Measurements from ENCODE around the gene NOS1.

Gene NOS1

GRCh38 chr12:117166107-117166506 is 195.3 kb downstream of the NOS1 start:
- no peak for DNase-seq

GRCh38 chr12:117165342-117165741 is 196.1 kb downstream of the NOS1 start:
- no peak for DNase-seq

- no peak for DNase-seq
Measured at GRCh38 chr12:117162633-117163032, 198.8 kb downstream of the NOS1 start.

GRCh38 chr12:117162167-117162539 is 199.3 kb downstream of the NOS1 start:
- DNase-seq: no peak

- DNase-seq: no peak
Measured at GRCh38 chr12:117161460-117162166, 199.8 kb downstream of the NOS1 start.

- DNase-seq: no peak
Measured at GRCh38 chr12:117159674-117160073, 201.8 kb downstream of the NOS1 start.

GRCh38 chr12:117158911-117159553 is 202.4 kb downstream of the NOS1 start:
- no peak for DNase-seq

Measured in amniotic stem cell (primary cell).